Mononuclear cell (primary cell): ENCODE data around the gene SLC6A18. TPM values are rescaled to one million over a fixed set of nuclear protein-coding genes. Genes with fewer than 3 reads are reported as not detected.

Source experiments
- H3K27me3 ChIP-seq: 2 replicates; pipeline ENCODE4 v1.6.0; 2011; ENCODE audit warnings: low read length, control low read depth; ENCODE audit not compliant: insufficient read depth
- H3K4me1 ChIP-seq: 2 replicates; pipeline ENCODE4 v1.5.1; 2011; ENCODE audit warnings: mild to moderate bottlenecking, low read length, control low read depth; ENCODE audit not compliant: insufficient read depth
- H3K4me3 ChIP-seq: 2 replicates; pipeline ENCODE4 v1.5.1; 2011; ENCODE audit warnings: mild to moderate bottlenecking, low read length, moderate library complexity
- H3K9me3 ChIP-seq: 2 replicates; pipeline ENCODE4 v1.5.1; 2011; ENCODE audit warnings: low read depth, mild to moderate bottlenecking, control low read depth, low read length
- total RNA-seq: library from RNA; depleted of rRNA; stranded (reverse); fragments of >200 nt; gene quantifications from one replicate; pipeline ENCODE4 v1.2.3, GENCODE V29; 2012

SLC6A18 gene
- total RNA-seq, 1 donor, result not detected

GRCh38 chr5:1215320-1216096, 9.7 kb upstream of the SLC6A18 start:
- H3K4me1 ChIP-seq, result no peaks in the 10 kb centered on the region
- H3K9me3 ChIP-seq, result no peaks in the 10 kb centered on the region
- H3K27me3 ChIP-seq, result no peaks in the 10 kb centered on the region
- no peak overlapping the region for H3K4me3 ChIP-seq

DNA sequence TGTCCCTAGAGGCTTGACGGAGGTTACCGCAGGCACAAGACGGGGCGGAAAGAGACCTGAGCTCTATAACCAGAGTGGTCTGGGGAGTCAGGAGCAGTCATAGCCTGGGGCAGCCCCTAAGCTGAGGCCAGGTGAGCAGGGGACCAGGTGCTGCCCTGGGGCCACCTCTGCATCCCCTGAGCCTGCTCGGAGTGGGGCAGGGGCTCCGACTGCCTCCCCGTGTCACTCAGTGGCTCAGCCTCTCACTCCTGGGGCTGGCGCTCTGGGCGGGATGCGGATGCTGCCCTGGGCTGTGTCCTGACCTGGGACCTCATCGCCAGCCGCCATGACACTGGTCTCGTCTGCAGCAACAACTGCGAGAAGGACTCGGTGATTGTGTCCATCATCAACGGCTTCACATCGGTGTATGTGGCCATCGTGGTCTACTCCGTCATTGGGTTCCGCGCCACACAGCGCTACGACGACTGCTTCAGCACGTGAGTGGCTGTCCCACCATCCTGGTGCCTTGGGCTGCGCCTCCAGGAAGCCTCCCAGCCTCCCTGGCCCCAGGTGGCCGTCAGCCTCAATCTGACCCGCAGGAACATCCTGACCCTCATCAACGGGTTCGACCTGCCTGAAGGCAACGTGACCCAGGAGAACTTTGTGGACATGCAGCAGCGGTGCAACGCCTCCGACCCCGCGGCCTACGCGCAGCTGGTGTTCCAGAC, 8.8 kb upstream of the SLC6A18 start:
- no peaks in the 10 kb centered on the region for H3K27me3 ChIP-seq
- no peak overlapping the region for H3K4me3 ChIP-seq
- no peaks in the 10 kb centered on the region for H3K4me1 ChIP-seq
- H3K9me3 ChIP-seq, result no peaks in the 10 kb centered on the region

DNA sequence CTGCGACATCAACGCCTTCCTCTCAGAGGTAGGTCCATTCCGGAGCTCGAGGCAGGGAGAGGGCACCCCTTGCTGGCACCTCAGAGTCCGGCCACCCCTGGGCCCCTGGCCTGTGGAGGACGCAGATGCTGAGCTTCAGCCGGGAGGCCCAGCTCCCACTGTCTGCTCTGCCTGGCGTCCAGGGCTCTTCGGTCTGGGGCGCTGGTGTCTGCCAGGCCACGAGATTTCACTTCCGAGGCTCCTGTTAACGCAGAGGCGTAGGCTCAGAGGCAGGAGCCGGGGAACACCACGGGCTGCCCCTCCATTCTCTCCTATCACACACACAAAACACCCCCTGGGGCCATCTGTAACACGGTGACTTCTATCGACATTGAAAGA, 8.3 kb upstream of the SLC6A18 start:
- no peaks in the 10 kb centered on the region for H3K4me1 ChIP-seq
- no peaks in the 10 kb centered on the region for H3K27me3 ChIP-seq
- H3K4me3 ChIP-seq, result no peak overlapping the region
- no peaks in the 10 kb centered on the region for H3K9me3 ChIP-seq

DNA sequence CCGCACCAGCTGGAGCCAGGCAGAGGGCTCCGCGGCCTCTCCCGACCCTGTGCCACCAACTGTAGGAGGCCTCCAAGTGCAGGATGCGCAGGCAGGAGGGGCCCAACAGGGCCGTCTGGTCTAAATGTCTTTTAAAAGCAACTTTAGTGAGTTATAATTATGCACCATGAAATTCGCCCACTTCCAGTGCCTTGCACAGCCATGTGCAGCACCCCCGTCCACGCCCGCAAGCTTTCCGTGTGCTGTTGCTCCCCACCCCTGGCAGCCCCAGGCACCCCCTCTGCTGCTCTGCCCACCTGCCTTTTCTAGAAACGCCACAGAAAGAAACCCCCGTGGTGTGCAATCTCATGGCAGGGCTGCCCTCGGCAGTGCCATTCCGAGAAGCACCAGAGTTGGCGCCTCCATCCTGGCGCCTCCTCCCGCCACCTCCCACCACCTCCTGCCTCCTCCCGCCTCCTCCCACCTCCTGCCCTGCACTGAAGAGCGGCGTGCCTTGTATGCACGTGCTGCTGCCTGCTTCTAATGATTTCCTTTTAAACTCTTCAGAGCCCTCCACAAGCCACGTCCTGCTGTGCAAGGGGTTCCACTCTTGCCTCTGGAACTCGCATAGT, 7.5 kb upstream of the SLC6A18 start:
- Histone ChIP-seq H3K4me3 (no peak overlapping the region), H3K9me3 (no peaks in the 10 kb centered on the region), H3K27me3 (no peaks in the 10 kb centered on the region), H3K4me1 (no peaks in the 10 kb centered on the region)

GRCh38 chr5:1218351-1219080, 6.7 kb upstream of the SLC6A18 start:
- Histone ChIP-seq H3K4me1 (no peaks in the 10 kb centered on the region), H3K4me3 (no peak overlapping the region), H3K9me3 (no peaks in the 10 kb centered on the region), H3K27me3 (no peaks in the 10 kb centered on the region)

- no peaks in the 10 kb centered on the region for H3K4me1 ChIP-seq
Observed at GRCh38 chr5:1219098-1219767, 5.9 kb upstream of the SLC6A18 start.

DNA sequence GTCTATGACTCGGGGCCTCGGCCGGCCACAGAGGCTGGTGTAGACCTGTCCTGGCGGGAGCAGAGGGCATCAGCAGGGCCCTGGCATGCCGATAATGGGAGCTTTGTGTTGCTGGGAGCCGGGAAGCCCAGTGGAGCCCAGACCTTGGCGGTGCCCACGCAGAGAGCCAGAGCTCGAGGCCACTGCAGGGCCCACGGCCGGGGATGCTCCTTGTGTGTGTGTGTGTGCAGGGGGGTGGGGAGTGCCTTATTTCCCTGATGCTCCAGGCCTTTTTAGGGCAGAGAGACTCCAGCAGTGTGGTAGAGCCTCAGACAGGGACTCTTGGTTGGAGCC, 5.4 kb upstream of the SLC6A18 start:
- Histone ChIP-seq H3K9me3 (no peaks in the 10 kb centered on the region), H3K4me3 (no peak overlapping the region), H3K27me3 (no peaks in the 10 kb centered on the region), H3K4me1 (no peaks in the 10 kb centered on the region)

More at GRCh38 chr5:1219098-1219767, 5.9 kb upstream of the SLC6A18 start:
- no peak overlapping the region for H3K4me3 ChIP-seq
- no peaks in the 10 kb centered on the region for H3K27me3 ChIP-seq
- no peaks in the 10 kb centered on the region for H3K9me3 ChIP-seq

- H3K9me3 ChIP-seq, result no peaks in the 10 kb centered on the region
- no peak overlapping the region for H3K4me3 ChIP-seq
- no peaks in the 10 kb centered on the region for H3K4me1 ChIP-seq
- no peaks in the 10 kb centered on the region for H3K27me3 ChIP-seq
Observed at GRCh38 chr5:1220351-1220750, 4.8 kb upstream of the SLC6A18 start.

- Histone ChIP-seq H3K27me3 (no peaks in the 10 kb centered on the region), H3K4me3 (no peak overlapping the region), H3K9me3 (no peaks in the 10 kb centered on the region), H3K4me1 (no peaks in the 10 kb centered on the region)
Observed at GRCh38 chr5:1220831-1221230, 4.3 kb upstream of the SLC6A18 start.

DNA sequence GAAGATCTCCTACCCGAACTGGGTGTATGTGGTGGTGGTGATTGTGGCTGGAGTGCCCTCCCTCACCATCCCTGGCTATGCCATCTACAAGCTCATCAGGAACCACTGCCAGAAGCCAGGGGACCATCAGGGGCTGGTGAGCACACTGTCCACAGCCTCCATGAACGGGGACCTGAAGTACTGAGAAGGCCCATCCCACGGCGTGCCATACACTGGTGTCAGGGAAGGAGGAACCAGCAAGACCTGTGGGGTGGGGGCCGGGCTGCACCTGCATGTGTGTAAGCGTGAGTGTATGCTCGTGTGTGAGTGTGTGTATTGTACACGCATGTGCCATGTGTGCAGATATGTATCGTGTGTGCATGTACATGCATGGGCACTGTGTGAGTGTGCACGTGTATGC, 3.5 kb upstream of the SLC6A18 start:
- H3K9me3 ChIP-seq, result no peaks in the 10 kb centered on the region
- no peaks in the 10 kb centered on the region for H3K27me3 ChIP-seq
- H3K4me3 ChIP-seq, result no peak overlapping the region
- no peaks in the 10 kb centered on the region for H3K4me1 ChIP-seq

- no peak overlapping the region for H3K4me3 ChIP-seq
- no peaks in the 10 kb centered on the region for H3K27me3 ChIP-seq
- H3K9me3 ChIP-seq, result no peaks in the 10 kb centered on the region
- H3K4me1 ChIP-seq, result no peaks in the 10 kb centered on the region
Observed at GRCh38 chr5:1222147-1222546, 3.0 kb upstream of the SLC6A18 start.

GRCh38 chr5:1222621-1223277, 2.4 kb upstream of the SLC6A18 start:
- H3K9me3 ChIP-seq, result no peaks in the 10 kb centered on the region
- no peak overlapping the region for H3K4me3 ChIP-seq
- H3K4me1 ChIP-seq, result no peaks in the 10 kb centered on the region
- no peaks in the 10 kb centered on the region for H3K27me3 ChIP-seq

DNA sequence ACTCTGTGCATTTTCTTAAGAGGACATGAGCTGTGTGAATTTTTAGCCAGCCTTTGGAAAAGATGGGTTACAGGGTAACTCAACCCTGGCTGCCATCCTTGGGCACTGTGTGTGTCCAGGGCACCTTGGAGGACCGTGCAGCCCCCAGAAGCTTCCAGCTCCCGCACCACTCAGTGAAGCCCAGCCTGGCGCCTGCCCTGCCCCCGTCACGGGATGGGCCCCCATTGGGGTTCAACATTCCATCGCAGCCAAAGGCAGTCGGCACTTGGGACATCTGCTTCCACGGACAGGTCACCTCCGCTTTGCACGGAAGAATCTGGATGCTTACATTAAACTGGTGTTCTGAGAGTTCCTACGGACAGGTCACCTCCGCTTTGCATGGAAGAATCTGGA, 1.9 kb upstream of the SLC6A18 start:
- H3K9me3 ChIP-seq, result no peaks in the 10 kb centered on the region
- H3K27me3 ChIP-seq, result no peaks in the 10 kb centered on the region
- no peak overlapping the region for H3K4me3 ChIP-seq
- H3K4me1 ChIP-seq, result no peaks in the 10 kb centered on the region

GRCh38 chr5:1224631-1225030, 550 bp upstream of the SLC6A18 start:
- Histone ChIP-seq H3K27me3 (no peaks in the 10 kb centered on the region), H3K4me3 (no peak overlapping the region), H3K4me1 (no peaks in the 10 kb centered on the region), H3K9me3 (no peaks in the 10 kb centered on the region)
